Measurements from ENCODE around the gene TAB2.

GRCh38 chr6:149328083-149328482 lies 10.6 kb downstream of the TAB2 start:
- TF ChIP-seq PATZ1 (CRISPR knock-in tag; IDR thresholded peaks at IDR 0.05; ENCODE audit: borderline replicate concordance) = no peak
- no peak for TF ChIP-seq ZNF8 (CRISPR knock-in tag; IDR thresholded peaks at IDR 0.05)
- no peak for TF ChIP-seq ZFP3 (CRISPR knock-in tag; IDR thresholded peaks at IDR 0.05)

Measured in SK-N-SH treated with all-trans-retinoic acid at 6 μM for 48 hours (cell line).